ENCODE measurements around the gene RWDD1. TPM values are rescaled to one million over a fixed set of nuclear protein-coding genes. Genes with fewer than 3 reads are reported as not detected.

The RWDD1 gene
- total and polyA plus RNA-seq, 2 donors (not counting 1 experiment from before 2014, with no cell fraction given), result 18.0 to 22.4 TPM

GRCh38 chr6:116543149-116543548 lies 28.2 kb upstream of the RWDD1 start:
- Histone ChIP-seq H2AFZ (ENCODE audit: insufficient read depth, low read depth, low read length, poor library complexity, severe bottlenecking) (no peak overlapping the region), H3K9ac (ENCODE audit: low read length) (no peak overlapping the region), H3K4me3 (ENCODE audit: control extremely low read depth in 1 of 5, extremely low read depth in 1 of 5, insufficient read depth in 1 of 5, low read depth in 2 of 5, low read length in 4 of 5) (no peak overlapping the region), H4K20me1 (ENCODE audit: control insufficient read depth, insufficient read depth, low read length, poor library complexity, severe bottlenecking) (no peaks in the 10 kb centered on the region), H3K27ac (ENCODE audit: low read length in 2 of 2) (no peak overlapping the region), H3K4me2 (replicated peaks; ENCODE audit: low read depth, low read length, poor library complexity, severe bottlenecking) (no peak overlapping the region), H3K27me3 (replicated peaks in 1 of 4; ENCODE audit: control extremely low read depth in 1 of 4, control insufficient read depth in 3 of 4, insufficient read depth in 4 of 4, low read length in 3 of 4) (peaks cover 0 to 3% (median 0%) of the 10 kb centered on the region in 4 experiments), H3K9me3 (ENCODE audit: control extremely low read depth in 1 of 3, control insufficient read depth in 2 of 3, insufficient read depth in 1 of 3, low read length in 2 of 3) (no peaks in the 10 kb centered on the region), H3K36me3 (replicated peaks in 1 of 2; ENCODE audit: control extremely low read depth in 1 of 2, control insufficient read depth in 1 of 2, extremely low read depth in 1 of 2, insufficient read depth in 2 of 2, low read length in 1 of 2) (no peaks in the 10 kb centered on the region), H3K79me2 (ENCODE audit: control insufficient read depth, insufficient read depth, low read length) (no peaks in the 10 kb centered on the region), H3K4me1 (ENCODE audit: control insufficient read depth in 2 of 2, insufficient read depth in 2 of 2, low read length in 2 of 2) (no peaks in the 10 kb centered on the region)
- CTCF ChIA-PET, result interaction anchor here (2.7 kb wide), 1 partner anchor 255 kb away, joined by 13 read pairs; no protein-coding TSS in a partner anchor
- DNase-seq (no peak), ATAC-seq (ENCODE audit: low read depth) (no peak)
- H3K27me3 Mint-ChIP-seq, result peaks cover 31% of the 10 kb centered on the region
- H3K4me3 Mint-ChIP-seq, result no peak overlapping the region
- no peaks in the 10 kb centered on the region for H3K4me1 Mint-ChIP-seq
- no peaks in the 10 kb centered on the region for H3K9me3 Mint-ChIP-seq (ENCODE audit: insufficient read depth)
- H3K27ac Mint-ChIP-seq, result no peak overlapping the region
- TF ChIP-seq CTCF (IDR thresholded peaks at IDR 0.05) (no peak), EZH2 (IDR thresholded peaks at IDR 0.05; ENCODE audit: borderline replicate concordance, insufficient read depth, low read depth, low read length, poor library complexity, severe bottlenecking) (no peak)
- intact Hi-C loops (cut with micrococcal nuclease), result no loop called here
- POLR2A ChIA-PET, result no interaction called here

- H3K27ac ChIP-seq (ENCODE audit: low read length in 2 of 2), result no peak within 1 kb of the TSS
- no peak within 1 kb of the TSS for H2AFZ ChIP-seq (ENCODE audit: insufficient read depth, low read depth, low read length, poor library complexity, severe bottlenecking)
- no peak within 1 kb of the TSS for H3K4me3 ChIP-seq (ENCODE audit: control extremely low read depth in 1 of 5, extremely low read depth in 1 of 5, insufficient read depth in 1 of 5, low read depth in 2 of 5, low read length in 4 of 5)
- ChIA-PET POLR2A (no interaction called here), CTCF (interaction anchor here (1.1 to 1.5 kb wide), 2 partner anchors 12 to 15 kb away, joined by 3 to 5 read pairs; no protein-coding TSS in a partner anchor)
- no peak within 1 kb of the TSS for H3K4me3 Mint-ChIP-seq
- no peak within 1 kb of the TSS for H3K9ac ChIP-seq (ENCODE audit: low read length)
- H3K4me1 ChIP-seq (ENCODE audit: control insufficient read depth in 2 of 2, insufficient read depth in 2 of 2, low read length in 2 of 2), result no peaks in the 10 kb centered on the region
- H3K27me3 Mint-ChIP-seq, result peaks cover 26% of the 10 kb centered on the region
- intact Hi-C loops (cut with micrococcal nuclease), result no loop called here
- ATAC-seq (ENCODE audit: low read depth), result no peak
- no peaks in the 10 kb centered on the region for H3K36me3 ChIP-seq (replicated peaks in 1 of 2; ENCODE audit: control extremely low read depth in 1 of 2, control insufficient read depth in 1 of 2, extremely low read depth in 1 of 2, insufficient read depth in 2 of 2, low read length in 1 of 2)
- H3K4me2 ChIP-seq (replicated peaks; ENCODE audit: low read depth, low read length, poor library complexity, severe bottlenecking), result no peak within 1 kb of the TSS
- H3K79me2 ChIP-seq (ENCODE audit: control insufficient read depth, insufficient read depth, low read length), result no peaks in the 10 kb centered on the region
- no peaks in the 10 kb centered on the region for H3K9me3 ChIP-seq (ENCODE audit: control extremely low read depth in 1 of 3, control insufficient read depth in 2 of 3, insufficient read depth in 1 of 3, low read length in 2 of 3)
- H3K27me3 ChIP-seq (replicated peaks in 1 of 4; ENCODE audit: control extremely low read depth in 1 of 4, control insufficient read depth in 3 of 4, insufficient read depth in 4 of 4, low read length in 3 of 4), result no peaks in the 10 kb centered on the region
- no peaks in the 10 kb centered on the region for H3K4me1 Mint-ChIP-seq
- WGBS (ENCODE audit: insufficient coverage), result 90% methylated on average over 1 of the region's 4 CpGs
- H3K27ac Mint-ChIP-seq, result no peak within 1 kb of the TSS
- no peak for DNase-seq
- TF ChIP-seq EZH2 (IDR thresholded peaks at IDR 0.05; ENCODE audit: borderline replicate concordance, insufficient read depth, low read depth, low read length, poor library complexity, severe bottlenecking) (no peak), CTCF (IDR thresholded peaks at IDR 0.05) (no peak)
- no peaks in the 10 kb centered on the region for H4K20me1 ChIP-seq (ENCODE audit: control insufficient read depth, insufficient read depth, low read length, poor library complexity, severe bottlenecking)
- H3K9me3 Mint-ChIP-seq (ENCODE audit: insufficient read depth), result no peaks in the 10 kb centered on the region
Measured at GRCh38 chr6:116545651-116546050, 25.7 kb upstream of the RWDD1 start, which contains the start of gene TRAPPC3L. TRAPPC3L (minus strand) TSS chr6:116545684; CDS start chr6:116545514, 170 bp downstream.
